Measurements from ENCODE around the gene C22orf31.

DNA sequence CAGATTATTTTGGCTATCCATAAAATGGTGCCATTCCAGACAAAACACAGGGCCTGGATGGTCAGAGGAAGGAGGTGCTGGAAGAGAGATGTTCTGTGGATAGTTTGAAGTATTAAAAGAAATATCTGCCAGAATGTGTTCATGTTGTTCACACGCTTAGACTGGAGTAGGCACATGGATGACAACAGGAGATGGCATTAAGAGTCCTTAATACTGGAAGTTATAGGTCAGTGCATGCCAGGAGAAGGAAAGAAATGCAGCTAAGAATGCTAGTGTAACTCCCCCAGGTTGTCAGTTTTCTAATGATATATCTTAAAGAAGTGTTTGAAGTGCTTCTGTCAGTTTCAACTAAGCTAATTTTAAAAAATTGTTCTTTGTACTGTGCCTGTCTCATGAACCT lies 31.4 kb upstream of the C22orf31 start:
- TF ChIP-seq, protein P1, sequence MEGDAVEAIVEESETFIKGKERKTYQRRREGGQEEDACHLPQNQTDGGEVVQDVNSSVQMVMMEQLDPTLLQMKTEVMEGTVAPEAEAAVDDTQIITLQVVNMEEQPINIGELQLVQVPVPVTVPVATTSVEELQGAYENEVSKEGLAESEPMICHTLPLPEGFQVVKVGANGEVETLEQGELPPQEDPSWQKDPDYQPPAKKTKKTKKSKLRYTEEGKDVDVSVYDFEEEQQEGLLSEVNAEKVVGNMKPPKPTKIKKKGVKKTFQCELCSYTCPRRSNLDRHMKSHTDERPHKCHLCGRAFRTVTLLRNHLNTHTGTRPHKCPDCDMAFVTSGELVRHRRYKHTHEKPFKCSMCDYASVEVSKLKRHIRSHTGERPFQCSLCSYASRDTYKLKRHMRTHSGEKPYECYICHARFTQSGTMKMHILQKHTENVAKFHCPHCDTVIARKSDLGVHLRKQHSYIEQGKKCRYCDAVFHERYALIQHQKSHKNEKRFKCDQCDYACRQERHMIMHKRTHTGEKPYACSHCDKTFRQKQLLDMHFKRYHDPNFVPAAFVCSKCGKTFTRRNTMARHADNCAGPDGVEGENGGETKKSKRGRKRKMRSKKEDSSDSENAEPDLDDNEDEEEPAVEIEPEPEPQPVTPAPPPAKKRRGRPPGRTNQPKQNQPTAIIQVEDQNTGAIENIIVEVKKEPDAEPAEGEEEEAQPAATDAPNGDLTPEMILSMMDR (IDR thresholded peaks at IDR 0.05; ENCODE audit: poor library complexity), result no peak
- no peak for TF ChIP-seq EZH2phosphoT487 (IDR thresholded peaks at IDR 0.05; ENCODE audit: low read depth, severe bottlenecking, unreplicated experiment)
- TF ChIP-seq EZH2 (IDR thresholded peaks at IDR 0.05; ENCODE audit: borderline replicate concordance), result no peak

Measured in hepatocyte (in vitro differentiated cells).